ENCODE results near the gene SLC23A2.

DNA sequence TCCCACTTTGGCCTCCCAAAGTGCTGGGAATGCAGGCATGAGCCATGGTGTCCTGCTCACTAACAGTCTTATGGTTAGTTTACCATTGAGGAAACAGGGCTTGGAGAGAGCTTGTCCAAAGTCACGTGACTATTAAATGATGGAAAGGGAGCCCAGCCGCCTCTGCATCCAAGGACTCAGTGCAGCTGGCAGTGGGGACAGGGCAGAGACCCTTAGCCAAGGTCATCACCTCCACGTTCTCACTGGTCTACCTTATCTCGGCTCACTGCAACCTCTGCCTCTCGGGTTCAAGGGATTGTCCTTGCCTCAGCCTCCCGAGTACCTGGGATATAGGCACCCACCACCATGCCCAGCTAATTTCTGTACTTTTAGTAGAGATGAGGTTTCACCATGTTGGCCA is 109.3 kb downstream of the SLC23A2 start:
- no peak for TF ChIP-seq POLR2A (IDR thresholded peaks at IDR 0.05; ENCODE audit: extremely low read depth, insufficient read length)
- TF ChIP-seq, protein P1, sequence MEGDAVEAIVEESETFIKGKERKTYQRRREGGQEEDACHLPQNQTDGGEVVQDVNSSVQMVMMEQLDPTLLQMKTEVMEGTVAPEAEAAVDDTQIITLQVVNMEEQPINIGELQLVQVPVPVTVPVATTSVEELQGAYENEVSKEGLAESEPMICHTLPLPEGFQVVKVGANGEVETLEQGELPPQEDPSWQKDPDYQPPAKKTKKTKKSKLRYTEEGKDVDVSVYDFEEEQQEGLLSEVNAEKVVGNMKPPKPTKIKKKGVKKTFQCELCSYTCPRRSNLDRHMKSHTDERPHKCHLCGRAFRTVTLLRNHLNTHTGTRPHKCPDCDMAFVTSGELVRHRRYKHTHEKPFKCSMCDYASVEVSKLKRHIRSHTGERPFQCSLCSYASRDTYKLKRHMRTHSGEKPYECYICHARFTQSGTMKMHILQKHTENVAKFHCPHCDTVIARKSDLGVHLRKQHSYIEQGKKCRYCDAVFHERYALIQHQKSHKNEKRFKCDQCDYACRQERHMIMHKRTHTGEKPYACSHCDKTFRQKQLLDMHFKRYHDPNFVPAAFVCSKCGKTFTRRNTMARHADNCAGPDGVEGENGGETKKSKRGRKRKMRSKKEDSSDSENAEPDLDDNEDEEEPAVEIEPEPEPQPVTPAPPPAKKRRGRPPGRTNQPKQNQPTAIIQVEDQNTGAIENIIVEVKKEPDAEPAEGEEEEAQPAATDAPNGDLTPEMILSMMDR (IDR thresholded peaks at IDR 0.05; ENCODE audit: low read depth, low read length), result no peak

All from NB4 (cell line).